HepG2 (cell line): ENCODE data around the gene ERCC6L2. TPM values are rescaled to one million over a fixed set of nuclear protein-coding genes. Genes with fewer than 3 reads are reported as not detected.

Experiments
- ATAC-seq: fragments of 200-7000 bp; cut with Tn5 transposase; 3 replicates; pipeline ENCODE4 v1.9.1; 2020; ENCODE audit warnings: mild to moderate bottlenecking, moderate library complexity
- BruUV-seq: library from RNA; stranded (reverse); fragments of 400-500 nt; replicated peaks from 2 replicates; lab custom pipeline; 2021; lab: Mats Ljungman, UMichigan
- CTCF ChIA-PET: fragments of 300-600 bp; formaldehyde crosslinking; extraction: SDS; loops from one replicate; lab custom pipeline; 2021; ENCODE audit warnings: low total read pairs, inconsistent platforms, low intra/inter-chr PET ratio; lab: Yijun Ruan, JAX
- POLR2A ChIA-PET: fragments of 350-600 bp; sonication (Branson Sonifier 250); formaldehyde crosslinking; loops from one replicate; lab custom pipeline; 2020; ENCODE audit warnings: antibody characterized with exemption, inconsistent platforms; lab: Yijun Ruan, JAX
- DNase-seq: peaks from one replicate; pipeline ENCODE4 v3.0.0-alpha.2; 2015; ENCODE audit warnings: low spot score
- FAIRE-seq: peaks from 3 replicates; lab custom pipeline; 2011; peaks lifted over from hg19 to GRCh38; lab: Jason Lieb, UNC
- H2AFZ ChIP-seq: one replicate; pipeline ENCODE4 v1.6.1; 2011; ENCODE audit warnings: low read length, inconsistent platforms
- H3K27ac ChIP-seq: fragments of 300-600 bp; 3 replicates; pipeline ENCODE4 v1.8.0; 2011; ENCODE audit warnings: mixed run types, mild to moderate bottlenecking, mixed read lengths, low read length, inconsistent platforms; ENCODE audit not compliant: insufficient read depth; ENCODE audit errors: extremely low read length
- H3K27me3 ChIP-seq, 2 experiments: fragments of 200-600 bp in 1 of 2; 2 replicates in 1 of 2; 3 replicates in 1 of 2; pipeline versions ENCODE4 v1.6.0 to v1.8.0; 2011; ENCODE audit warnings: low read length in 2 of 2, mild to moderate bottlenecking in 2 of 2, moderate library complexity in 2 of 2, inconsistent platforms in 1 of 2; ENCODE audit not compliant: insufficient read depth in 2 of 2, control insufficient read depth in 1 of 2
- H3K36me3 ChIP-seq, 2 experiments: fragments of 200-600 bp in 1 of 2; replicated peaks in 1 of 2; 2 replicates in 1 of 2; 3 replicates in 1 of 2; pipeline versions ENCODE4 v1.5.1 to v1.8.0; 2011; ENCODE audit warnings: low read length in 2 of 2, inconsistent platforms in 1 of 2; ENCODE audit not compliant: insufficient read depth in 2 of 2, control insufficient read depth in 1 of 2
- H3K4me1 ChIP-seq: 2 replicates; pipeline ENCODE4 v1.5.1; 2012; ENCODE audit warnings: low read length, inconsistent platforms; ENCODE audit not compliant: insufficient read depth
- H3K4me2 ChIP-seq: 2 replicates; pipeline ENCODE4 v1.6.0; 2011; ENCODE audit warnings: low read depth, low read length, inconsistent platforms
- H3K4me3 ChIP-seq, 3 experiments: fragments of 200-600 bp in 1 of 3; sonication (generic), shearing (Covaris generic) in 1 of 3; replicated peaks in 1 of 3; 2 replicates each; pipeline ENCODE4 v1.5.1; 2011 to 2016; ENCODE audit warnings: low read length in 3 of 3, inconsistent platforms in 2 of 3, low read depth in 2 of 3, mild to moderate bottlenecking in 2 of 3, control low read depth in 1 of 3, mixed read lengths in 1 of 3; ENCODE audit not compliant: insufficient read depth in 1 of 3
- H3K79me2 ChIP-seq: one replicate; pipeline ENCODE4 v1.6.1; 2011; ENCODE audit warnings: low read length, inconsistent platforms; ENCODE audit not compliant: insufficient read depth
- H3K9ac ChIP-seq: 2 replicates; pipeline ENCODE4 v1.6.0; 2011; ENCODE audit warnings: mild to moderate bottlenecking, low read depth, low read length, inconsistent platforms; ENCODE audit not compliant: insufficient read depth
- H3K9me3 ChIP-seq: 2 replicates; pipeline ENCODE4 v1.5.1; 2012; ENCODE audit warnings: mild to moderate bottlenecking, low read length
- H4K20me1 ChIP-seq: 2 replicates; pipeline ENCODE4 v1.6.0; 2011; ENCODE audit warnings: inconsistent platforms, mild to moderate bottlenecking, low read length, moderate library complexity; ENCODE audit not compliant: insufficient read depth
- AHR ChIP-seq: IDR thresholded peaks from 2 replicates; pipeline ENCODE4 v1.6.1; 2018; ENCODE audit warnings: missing genetic modification reagents, missing compliant biosample characterization
- CEBPG ChIP-seq: IDR thresholded peaks from 2 replicates; pipeline ENCODE4 v1.6.1; 2016
- CREBL2 ChIP-seq: sonication (generic); formaldehyde crosslinking; IDR thresholded peaks from 2 replicates; pipeline ENCODE4 v1.8.1; 2023; ENCODE audit warnings: missing genetic modification reagents, mild to moderate bottlenecking, borderline replicate concordance
- GABPA ChIP-seq, 2 experiments: IDR thresholded peaks; 2 replicates each; pipeline ENCODE4 v1.6.1; 2011 to 2016; ENCODE audit warnings: low read depth in 2 of 2, low read length in 1 of 2, missing biosample characterization in 1 of 2, missing genetic modification characterization in 1 of 2
- HNF4A ChIP-seq: sonication (generic); formaldehyde crosslinking; IDR thresholded peaks from 2 replicates; pipeline ENCODE4 v1.4.0; 2020; ENCODE audit warnings: missing genetic modification reagents
- IKZF4 ChIP-seq: sonication (generic); formaldehyde crosslinking; IDR thresholded peaks from 2 replicates; pipeline ENCODE4 v1.5.1; 2020; ENCODE audit warnings: borderline replicate concordance, mild to moderate bottlenecking, low read depth, missing genetic modification reagents; ENCODE audit errors: not compliant biosample characterization
- IRF2 ChIP-seq: IDR thresholded peaks from 2 replicates; pipeline ENCODE4 v1.6.1; 2018; ENCODE audit warnings: missing genetic modification reagents, missing compliant biosample characterization
- KLF6 ChIP-seq: IDR thresholded peaks from 2 replicates; pipeline ENCODE4 v1.8.0; 2016; ENCODE audit warnings: missing biosample characterization, missing genetic modification reagents
- MZF1 ChIP-seq: sonication (generic); formaldehyde crosslinking; IDR thresholded peaks from 2 replicates; pipeline ENCODE4 v1.8.1; 2023; ENCODE audit warnings: mild to moderate bottlenecking, missing genetic modification reagents, borderline replicate concordance
- PRDM15 ChIP-seq: sonication (generic); formaldehyde crosslinking; IDR thresholded peaks from 2 replicates; pipeline ENCODE4 v1.4.0; 2020; ENCODE audit warnings: missing genetic modification reagents
- THYN1 ChIP-seq: sonication (generic); formaldehyde crosslinking; IDR thresholded peaks from 2 replicates; pipeline ENCODE4 v1.8.1; 2023; ENCODE audit warnings: low read depth, mild to moderate bottlenecking, moderate library complexity, missing genetic modification reagents, borderline replicate concordance
- ZBTB8A ChIP-seq: sonication (generic); formaldehyde crosslinking; IDR thresholded peaks from 2 replicates; pipeline ENCODE4 v1.4.0; 2020; ENCODE audit warnings: mild to moderate bottlenecking, low read depth, missing genetic modification reagents, borderline replicate concordance
- ZFP1 ChIP-seq: IDR thresholded peaks from 2 replicates; pipeline ENCODE4 v1.6.1; 2016
- ZNF230 ChIP-seq: sonication (generic); formaldehyde crosslinking; IDR thresholded peaks from 2 replicates; pipeline ENCODE4 v1.4.0; 2020; ENCODE audit warnings: mild to moderate bottlenecking, missing genetic modification reagents
- ZNF282 ChIP-seq: fragments of 450-650 bp; IDR thresholded peaks from 2 replicates; pipeline ENCODE4 v1.6.1; 2018; ENCODE audit not compliant: partially characterized antibody
- ZNF558 ChIP-seq: sonication (generic); formaldehyde crosslinking; IDR thresholded peaks from 2 replicates; pipeline ENCODE4 v1.9.0; 2022; ENCODE audit warnings: mild to moderate bottlenecking, missing genetic modification reagents, borderline replicate concordance
- ZNF790 ChIP-seq: sonication (generic); formaldehyde crosslinking; IDR thresholded peaks from 2 replicates; pipeline ENCODE4 v1.8.0; 2022; ENCODE audit warnings: missing genetic modification reagents, mild to moderate bottlenecking, borderline replicate concordance
- WGBS: methylation state at CpG from one replicate; pipeline ENCODE4 v1.1.6; 2017; ENCODE audit warnings: low lambda C conversion rate; 5-methylcytosine and 5-hydroxymethylcytosine counted together
- in situ Hi-C: cut with HindIII; loops from 2 replicates; pipeline ENCODE4 v1.10.0; 2017; ENCODE audit warnings: low pct_unique_long_range_greater_than_20kb; ENCODE audit not compliant: extremely low pct_ligation_motif_present
- intact Hi-C: fragments of 100-400 bp; cut with micrococcal nuclease; formaldehyde crosslinking; loops from one replicate; pipeline ENCODE4 v1.10.0; 2022; ENCODE audit not compliant: unreplicated experiment
- polyA plus RNA-seq, 8 experiments: library from polyadenylated mRNA; depleted of rRNA in 3 of 8; stranded (reverse) in 7 of 8; unstranded in 1 of 8; fragments of >200 nt; fragmentation: Illumina TruSeq in 4 of 8; extraction: Trizol in 4 of 8; gene quantifications; 2 replicates each; pipeline versions ENCODE4 v1.2.1 to v1.2.3, GENCODE V29; 2011 to 2016; ENCODE audit warnings: low read depth in 4 of 8, missing spikeins in 1 of 8, mixed read lengths in 1 of 8; ENCODE audit not compliant: insufficient read depth in 1 of 8
- total RNA-seq, 5 experiments: library from RNA; depleted of rRNA; stranded (reverse); fragments of >200 nt; fragmentation: Illumina TruSeq; extraction: Trizol; gene quantifications; 2 replicates each; pipeline ENCODE4 v1.2.3, GENCODE V29; 2016; ENCODE audit warnings: low read depth in 1 of 5

The ERCC6L2 gene
- total and polyA plus RNA-seq, 2 of the 13 experiments (the other 11 are each of a cell fraction or from before 2014, with no cell fraction given) = 13.4 to 45.9 TPM

- Histone ChIP-seq H2AFZ (no peak overlapping the region), H3K4me2 (no peak overlapping the region), H3K36me3 (peaks cover 0 to 2% of the 10 kb centered on the region in 2 experiments; a peak in 3 of 5 replicates), H4K20me1 (no peaks in the 10 kb centered on the region), H3K4me3 (no peak overlapping the region), H3K27me3 (no peaks in the 10 kb centered on the region), H3K4me1 (no peaks in the 10 kb centered on the region), H3K9me3 (peaks cover 11% of the 10 kb centered on the region; the same call in 1 of the 2 replicates), H3K79me2 (no peaks in the 10 kb centered on the region), H3K27ac (no peak overlapping the region), H3K9ac (no peak overlapping the region)
- ChIA-PET CTCF (no interaction called here), POLR2A (no interaction called here)
- FAIRE-seq = no peak
- BruUV-seq = no TSS peak
- DNase-seq = no peak
- TF ChIP-seq IKZF4 (no peak), ZNF790 (no peak), ZFP1 (CRISPR knock-in tag) (no peak), GABPA (IDR thresholded peaks at IDR 0.05; ENCODE audit: low read depth, low read length) (no peak), GABPA (CRISPR knock-in tag; IDR thresholded peaks at IDR 0.05; ENCODE audit: low read depth) (no peak), MZF1 (CRISPR knock-in tag) (no peak), AHR (CRISPR knock-in tag) (no peak), ZNF230 (CRISPR knock-in tag) (no peak), ZNF558 (CRISPR knock-in tag) (no peak), HNF4A (CRISPR knock-in tag) (no peak), CEBPG (CRISPR knock-in tag) (no peak), IRF2 (CRISPR knock-in tag) (no peak), THYN1 (CRISPR knock-in tag) (no peak), ZNF282 (no peak), PRDM15 (CRISPR knock-in tag) (no peak), KLF6 (CRISPR knock-in tag) (no peak), ZBTB8A (CRISPR knock-in tag) (no peak), CREBL2 (CRISPR knock-in tag) (no peak)
- WGBS = 95% methylated on average over 1 of the region's 1 CpG
- intact Hi-C loops (no loop called here), in situ Hi-C loops (no loop called here)
- ATAC-seq = no peak
These were observed 115.8 kb downstream of the ERCC6L2 start for GRCh38 chr9:95991326-95991725.
